ENCODE results near the gene CHAC2. TPM values are rescaled to one million over a fixed set of nuclear protein-coding genes. Genes with fewer than 3 reads are reported as not detected.

The CHAC2 gene
- total RNA-seq, 1 experiment from 2014 or later = 8.4 TPM

DNA sequence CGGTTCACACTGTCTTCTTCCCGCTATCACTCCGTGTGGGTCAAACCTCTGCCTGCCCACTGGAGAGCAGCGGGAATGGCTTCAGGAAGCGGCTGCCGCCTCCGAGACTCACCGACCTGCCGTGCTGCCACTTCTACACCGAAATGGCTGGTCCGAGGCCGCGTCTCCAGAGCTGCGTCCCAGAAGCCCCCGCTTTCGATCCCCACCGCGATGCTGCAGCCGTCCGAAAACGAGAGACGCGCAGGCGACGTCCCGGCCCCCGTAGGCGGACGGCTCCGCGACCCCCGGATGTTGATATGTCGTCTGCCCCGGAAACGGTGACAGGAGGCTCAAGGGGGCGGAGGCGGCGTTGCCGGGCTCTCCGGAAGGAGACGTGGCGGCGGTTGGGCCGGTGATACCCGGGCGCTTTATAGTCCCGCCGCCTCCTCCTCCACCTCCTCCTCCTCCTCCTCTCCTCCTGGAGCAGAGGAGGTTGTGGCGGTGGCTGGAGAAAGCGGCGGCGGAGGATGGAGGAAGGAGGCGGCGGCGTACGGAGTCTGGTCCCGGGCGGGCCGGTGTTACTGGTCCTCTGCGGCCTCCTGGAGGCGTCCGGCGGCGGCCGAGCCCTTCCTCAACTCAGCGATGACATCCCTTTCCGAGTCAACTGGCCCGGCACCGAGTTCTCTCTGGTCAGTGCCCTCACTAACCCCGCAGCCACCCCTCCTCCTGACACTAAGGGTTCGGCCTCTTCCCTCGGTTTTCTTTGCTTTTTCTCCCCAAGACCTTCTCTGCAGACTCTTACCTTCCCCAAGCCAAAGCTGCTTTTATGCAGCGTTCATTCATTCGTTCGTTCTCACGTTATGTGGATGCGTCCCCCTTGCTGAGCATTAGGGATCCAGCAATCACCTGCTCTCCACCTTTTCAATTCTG is 19.4 kb downstream of the CHAC2 start, which contains the start of the genes ASB3 and ERLEC1:
ASB3 (minus strand) TSS at position 249 of the 909 bp plus-strand sequence. CDS start 21,381 bp downstream, outside the sequence.
ERLEC1 (plus strand) TSS at position 340 of the 909 bp plus-strand sequence; CDS start at position 507, 167 bp downstream.
- POLR2A ChIA-PET = no interaction called here
- CTCF ChIA-PET = no interaction called here
- RAD21 ChIA-PET (ENCODE audit: low non-redundant PET in 1 of 2, low total read pairs in 2 of 2, uncharacterized antibody in 2 of 2, unreplicated experiment in 2 of 2) = no interaction called here
- TF ChIP-seq, protein P1, sequence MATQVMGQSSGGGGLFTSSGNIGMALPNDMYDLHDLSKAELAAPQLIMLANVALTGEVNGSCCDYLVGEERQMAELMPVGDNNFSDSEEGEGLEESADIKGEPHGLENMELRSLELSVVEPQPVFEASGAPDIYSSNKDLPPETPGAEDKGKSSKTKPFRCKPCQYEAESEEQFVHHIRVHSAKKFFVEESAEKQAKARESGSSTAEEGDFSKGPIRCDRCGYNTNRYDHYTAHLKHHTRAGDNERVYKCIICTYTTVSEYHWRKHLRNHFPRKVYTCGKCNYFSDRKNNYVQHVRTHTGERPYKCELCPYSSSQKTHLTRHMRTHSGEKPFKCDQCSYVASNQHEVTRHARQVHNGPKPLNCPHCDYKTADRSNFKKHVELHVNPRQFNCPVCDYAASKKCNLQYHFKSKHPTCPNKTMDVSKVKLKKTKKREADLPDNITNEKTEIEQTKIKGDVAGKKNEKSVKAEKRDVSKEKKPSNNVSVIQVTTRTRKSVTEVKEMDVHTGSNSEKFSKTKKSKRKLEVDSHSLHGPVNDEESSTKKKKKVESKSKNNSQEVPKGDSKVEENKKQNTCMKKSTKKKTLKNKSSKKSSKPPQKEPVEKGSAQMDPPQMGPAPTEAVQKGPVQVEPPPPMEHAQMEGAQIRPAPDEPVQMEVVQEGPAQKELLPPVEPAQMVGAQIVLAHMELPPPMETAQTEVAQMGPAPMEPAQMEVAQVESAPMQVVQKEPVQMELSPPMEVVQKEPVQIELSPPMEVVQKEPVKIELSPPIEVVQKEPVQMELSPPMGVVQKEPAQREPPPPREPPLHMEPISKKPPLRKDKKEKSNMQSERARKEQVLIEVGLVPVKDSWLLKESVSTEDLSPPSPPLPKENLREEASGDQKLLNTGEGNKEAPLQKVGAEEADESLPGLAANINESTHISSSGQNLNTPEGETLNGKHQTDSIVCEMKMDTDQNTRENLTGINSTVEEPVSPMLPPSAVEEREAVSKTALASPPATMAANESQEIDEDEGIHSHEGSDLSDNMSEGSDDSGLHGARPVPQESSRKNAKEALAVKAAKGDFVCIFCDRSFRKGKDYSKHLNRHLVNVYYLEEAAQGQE (IDR thresholded peaks at IDR 0.05; ENCODE audit: low read depth) = no peak
- TF ChIP-seq, protein P2, sequence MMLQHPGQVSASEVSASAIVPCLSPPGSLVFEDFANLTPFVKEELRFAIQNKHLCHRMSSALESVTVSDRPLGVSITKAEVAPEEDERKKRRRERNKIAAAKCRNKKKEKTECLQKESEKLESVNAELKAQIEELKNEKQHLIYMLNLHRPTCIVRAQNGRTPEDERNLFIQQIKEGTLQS (IDR thresholded peaks at IDR 0.05) = no peak
- TF ChIP-seq POLR2AphosphoS5 (IDR thresholded peaks at IDR 0.05; ENCODE audit: low read depth, low read length) (peak; percentile 76), ELF1 (IDR thresholded peaks at IDR 0.05; ENCODE audit: borderline replicate concordance, low read depth) (peak; percentile 63), FOSL1 (IDR thresholded peaks at IDR 0.05; ENCODE audit: low read depth) (no peak), YY1 (IDR thresholded peaks at IDR 0.05; ENCODE audit: extremely low read depth, insufficient replicate concordance, low read depth, low read length) (peak; percentile 75), EZH2 (IDR thresholded peaks at IDR 0.05) (no peak), EZH2phosphoT487 (IDR thresholded peaks at IDR 0.05; ENCODE audit: borderline replicate concordance) (no peak), ZNF274 (IDR thresholded peaks at IDR 0.05; ENCODE audit: low read depth, low read length) (no peak), SIN3A (IDR thresholded peaks at IDR 0.05; ENCODE audit: low read depth) (no peak), CBX3 (IDR thresholded peaks at IDR 0.05; ENCODE audit: low read depth) (peak; percentile 73), SP1 (IDR thresholded peaks at IDR 0.05; ENCODE audit: low read depth) (peak; percentile 60; the same call in 1 of the 2 replicates), EGR1 (IDR thresholded peaks at IDR 0.05; ENCODE audit: low read depth) (peak; percentile 82), POLR2A (IDR thresholded peaks at IDR 0.05; ENCODE audit: borderline replicate concordance, extremely low read depth, insufficient read depth, insufficient read length) (peak; percentile 48), RAD21 (IDR thresholded peaks at IDR 0.05; ENCODE audit: low read depth) (no peak), JUND (IDR thresholded peaks at IDR 0.05) (no peak)
- TF ChIP-seq, protein P3, sequence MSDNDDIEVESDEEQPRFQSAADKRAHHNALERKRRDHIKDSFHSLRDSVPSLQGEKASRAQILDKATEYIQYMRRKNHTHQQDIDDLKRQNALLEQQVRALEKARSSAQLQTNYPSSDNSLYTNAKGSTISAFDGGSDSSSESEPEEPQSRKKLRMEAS (IDR thresholded peaks at IDR 0.05) = peak; percentile 85
- TF ChIP-seq, protein P4, sequence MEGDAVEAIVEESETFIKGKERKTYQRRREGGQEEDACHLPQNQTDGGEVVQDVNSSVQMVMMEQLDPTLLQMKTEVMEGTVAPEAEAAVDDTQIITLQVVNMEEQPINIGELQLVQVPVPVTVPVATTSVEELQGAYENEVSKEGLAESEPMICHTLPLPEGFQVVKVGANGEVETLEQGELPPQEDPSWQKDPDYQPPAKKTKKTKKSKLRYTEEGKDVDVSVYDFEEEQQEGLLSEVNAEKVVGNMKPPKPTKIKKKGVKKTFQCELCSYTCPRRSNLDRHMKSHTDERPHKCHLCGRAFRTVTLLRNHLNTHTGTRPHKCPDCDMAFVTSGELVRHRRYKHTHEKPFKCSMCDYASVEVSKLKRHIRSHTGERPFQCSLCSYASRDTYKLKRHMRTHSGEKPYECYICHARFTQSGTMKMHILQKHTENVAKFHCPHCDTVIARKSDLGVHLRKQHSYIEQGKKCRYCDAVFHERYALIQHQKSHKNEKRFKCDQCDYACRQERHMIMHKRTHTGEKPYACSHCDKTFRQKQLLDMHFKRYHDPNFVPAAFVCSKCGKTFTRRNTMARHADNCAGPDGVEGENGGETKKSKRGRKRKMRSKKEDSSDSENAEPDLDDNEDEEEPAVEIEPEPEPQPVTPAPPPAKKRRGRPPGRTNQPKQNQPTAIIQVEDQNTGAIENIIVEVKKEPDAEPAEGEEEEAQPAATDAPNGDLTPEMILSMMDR (IDR thresholded peaks at IDR 0.05 in 2 of 3, conservative IDR thresholded peaks at IDR 0.05 in 1 of 3; ENCODE audit: borderline replicate concordance in 1 of 3, insufficient read depth in 1 of 3, low read depth in 2 of 3, low read length in 2 of 3) = no peak
- TF ChIP-seq, protein P5, sequence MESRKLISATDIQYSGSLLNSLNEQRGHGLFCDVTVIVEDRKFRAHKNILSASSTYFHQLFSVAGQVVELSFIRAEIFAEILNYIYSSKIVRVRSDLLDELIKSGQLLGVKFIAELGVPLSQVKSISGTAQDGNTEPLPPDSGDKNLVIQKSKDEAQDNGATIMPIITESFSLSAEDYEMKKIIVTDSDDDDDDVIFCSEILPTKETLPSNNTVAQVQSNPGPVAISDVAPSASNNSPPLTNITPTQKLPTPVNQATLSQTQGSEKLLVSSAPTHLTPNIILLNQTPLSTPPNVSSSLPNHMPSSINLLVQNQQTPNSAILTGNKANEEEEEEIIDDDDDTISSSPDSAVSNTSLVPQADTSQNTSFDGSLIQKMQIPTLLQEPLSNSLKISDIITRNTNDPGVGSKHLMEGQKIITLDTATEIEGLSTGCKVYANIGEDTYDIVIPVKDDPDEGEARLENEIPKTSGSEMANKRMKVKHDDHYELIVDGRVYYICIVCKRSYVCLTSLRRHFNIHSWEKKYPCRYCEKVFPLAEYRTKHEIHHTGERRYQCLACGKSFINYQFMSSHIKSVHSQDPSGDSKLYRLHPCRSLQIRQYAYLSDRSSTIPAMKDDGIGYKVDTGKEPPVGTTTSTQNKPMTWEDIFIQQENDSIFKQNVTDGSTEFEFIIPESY (IDR thresholded peaks at IDR 0.05; ENCODE audit: extremely low read depth, insufficient replicate concordance, low read length) = peak; percentile 86

More for the DNA sequence above, 19.4 kb downstream of the CHAC2 start, which contains the start of the genes ASB3 and ERLEC1:
- no peaks in the 10 kb centered on the region for H3K9me2 ChIP-seq (ENCODE audit: insufficient read depth)
- BruUV-seq (replicated peaks) = no TSS peak
- H3K9me3 ChIP-seq (ENCODE audit: control insufficient read depth in 1 of 2, insufficient read depth in 1 of 2, low read depth in 1 of 2, low read length in 2 of 2) = no peaks in the 10 kb centered on the region
- H3K4me1 ChIP-seq (ENCODE audit: control insufficient read depth in 1 of 2, insufficient read depth in 2 of 2, low read length in 2 of 2) = peaks cover 9 to 21% of the 10 kb centered on the region in 2 experiments; a peak in 3 of 4 replicates
- peak within 1 kb of the TSS; percentile 67 for H3K27ac ChIP-seq (ENCODE audit: low read depth, low read length)
- peaks cover 84% of the 10 kb centered on the region for H3K79me2 ChIP-seq (ENCODE audit: insufficient read depth, low read length)
- peak within 1 kb of the TSS; percentile 77 for H2AFZ ChIP-seq (ENCODE audit: low read depth, low read length, poor library complexity, severe bottlenecking)
- H4K20me1 ChIP-seq (ENCODE audit: insufficient read depth) = no peaks in the 10 kb centered on the region
- peak within 1 kb of the TSS; percentile 83 for H3K4me2 ChIP-seq (ENCODE audit: low read length)
- H3K4me3 ChIP-seq (replicated peaks in 1 of 2; ENCODE audit: low read depth in 1 of 2, low read length in 2 of 2) = peak within 1 kb of the TSS; percentile 64 to 100
- ATAC-seq (peak; percentile 90), DNase-seq (ENCODE audit: low read depth, low spot score) (peak; percentile 76)
- intact Hi-C loops (cut with micrococcal nuclease) = no loop called here
- no peaks in the 10 kb centered on the region for H3K27me3 ChIP-seq (ENCODE audit: insufficient read depth, low read length)
- H3K9ac ChIP-seq (ENCODE audit: low read length) = peak within 1 kb of the TSS; percentile 92
- H3K36me3 ChIP-seq (ENCODE audit: control insufficient read depth in 1 of 2, insufficient read depth in 2 of 2, low read length in 2 of 2) = no peaks in the 10 kb centered on the region
